Subcutaneous adipose tissue (tissue), 4 donors: ENCODE results near the gene WT1. TPM values are rescaled to one million over a fixed set of nuclear protein-coding genes. Genes with fewer than 3 reads are reported as not detected.

Experiments used
- CTCF ChIP-seq: fragments of 450-650 bp; IDR thresholded peaks from one replicate; pipeline ENCODE4 v1.5.1; 2016; ENCODE audit warnings: low read depth, mild to moderate bottlenecking, control low read depth, antibody characterized with exemption, moderate library complexity
- total RNA-seq, 4 donors: library from RNA; depleted of rRNA; stranded (reverse); fragments of >200 nt; gene quantifications; one replicate each; pipeline ENCODE4 v1.1.0, GENCODE V29; 2016

The WT1 gene
- total RNA-seq, 4 donors from 2014 or later: 0.82 TPM; not detected in 3

DNA sequence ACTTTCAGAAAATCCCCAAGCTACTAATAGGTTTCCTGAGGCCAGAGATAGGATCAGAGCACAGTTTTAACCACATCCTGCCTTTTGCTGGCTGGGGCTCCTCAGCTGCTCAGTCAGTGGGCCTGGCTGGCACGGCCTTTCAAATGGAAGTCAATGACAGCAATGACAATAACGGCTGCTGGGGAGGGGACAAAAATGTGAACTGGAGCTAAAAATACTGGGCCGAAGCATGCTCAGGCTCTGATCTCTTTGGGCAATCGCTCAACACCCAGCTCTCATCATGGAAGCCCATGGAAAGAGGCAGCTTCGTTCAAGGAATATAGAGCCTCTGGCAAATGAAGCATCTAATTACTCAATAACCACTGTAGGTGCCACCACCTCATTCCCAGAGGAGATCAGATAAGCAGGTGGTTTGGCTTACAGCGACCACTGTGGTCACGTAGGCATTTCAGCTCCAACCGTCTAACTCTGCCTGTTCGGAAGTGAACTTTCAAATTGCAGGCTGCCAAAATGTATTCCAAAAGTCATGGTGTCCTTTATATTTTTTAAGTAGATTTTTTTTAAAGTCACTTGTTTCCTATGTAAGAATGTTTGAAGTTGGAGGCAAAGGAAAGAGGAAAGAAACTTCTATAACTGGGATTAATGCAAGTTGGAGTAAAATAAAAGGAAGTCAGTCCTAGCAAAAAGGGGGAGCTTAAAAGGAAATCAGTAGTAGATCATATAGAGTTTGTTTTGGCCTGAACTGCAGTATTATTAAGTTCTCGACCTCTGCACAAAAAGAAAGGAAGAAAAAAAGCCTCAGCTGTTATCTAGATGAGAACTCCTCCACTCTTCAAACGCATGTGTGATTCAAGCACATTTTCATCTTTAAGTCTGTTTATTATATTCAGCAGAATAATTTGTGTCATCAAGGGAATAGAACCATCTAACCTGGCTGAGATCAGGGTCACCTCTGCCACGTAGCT lies 14.1 kb downstream of the WT1 start:
- TF ChIP-seq CTCF: no peak

GRCh38 chr11:32420139-32420538 lies 15.2 kb downstream of the WT1 start:
- no peak for TF ChIP-seq CTCF

DNA sequence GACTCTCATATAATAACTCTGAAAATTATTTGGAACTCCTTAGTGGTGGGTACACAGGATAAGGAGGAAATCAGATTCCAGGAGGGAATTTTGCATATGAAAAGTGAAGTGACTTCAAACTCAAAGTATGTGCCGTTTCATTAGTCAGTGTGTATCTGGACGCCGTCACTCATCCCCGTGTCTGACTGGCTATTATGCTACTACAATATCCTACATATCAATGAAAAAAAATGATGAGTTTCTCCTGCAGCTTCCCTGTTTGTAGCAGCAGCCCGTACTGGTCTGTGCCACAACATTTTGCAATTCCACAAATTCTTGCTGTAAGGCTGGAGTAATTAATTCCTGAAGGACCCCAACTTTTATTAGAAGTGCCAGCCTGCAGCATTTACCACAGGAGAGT lies 16.5 kb downstream of the WT1 start:
- no peak for TF ChIP-seq CTCF

DNA sequence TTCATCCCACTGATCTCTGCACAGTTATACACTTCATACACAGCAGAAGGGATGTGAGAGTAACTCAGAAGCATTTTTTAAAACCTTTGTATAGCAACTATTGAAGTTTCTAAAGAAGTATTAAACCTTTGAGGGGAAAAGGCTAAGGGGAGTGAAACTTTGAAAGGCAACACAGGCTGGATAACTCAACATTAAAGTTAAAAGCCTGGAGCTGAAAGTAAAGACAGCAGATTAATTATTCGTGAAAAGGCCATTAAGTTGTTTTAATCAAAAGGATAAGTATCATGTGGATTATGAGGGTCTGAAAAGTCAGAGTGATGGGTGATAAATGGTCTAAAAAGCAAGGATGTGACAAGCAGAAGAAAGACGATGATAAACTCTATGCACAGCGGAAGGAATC lies 17.5 kb downstream of the WT1 start:
- TF ChIP-seq CTCF: no peak

DNA sequence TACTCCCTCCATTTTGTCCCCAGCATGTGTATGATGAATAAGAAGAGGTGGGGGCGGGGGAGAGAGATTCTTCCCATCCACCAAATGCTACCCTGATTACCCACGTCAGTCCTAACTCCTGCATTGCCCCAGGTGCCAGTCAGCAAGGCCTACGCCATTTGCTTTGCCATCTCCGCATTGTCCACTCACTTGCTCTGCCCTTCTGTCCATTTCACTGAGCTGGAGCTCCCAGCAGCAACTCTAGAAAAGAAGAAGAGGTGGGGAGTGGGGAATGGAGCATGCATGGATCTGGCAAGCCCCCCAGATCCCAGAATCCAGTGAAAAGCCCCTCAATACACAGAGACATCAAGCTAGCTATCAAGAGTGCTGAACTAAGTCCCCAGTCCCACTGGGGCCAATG lies 19.0 kb downstream of the WT1 start:
- TF ChIP-seq CTCF: no peak

DNA sequence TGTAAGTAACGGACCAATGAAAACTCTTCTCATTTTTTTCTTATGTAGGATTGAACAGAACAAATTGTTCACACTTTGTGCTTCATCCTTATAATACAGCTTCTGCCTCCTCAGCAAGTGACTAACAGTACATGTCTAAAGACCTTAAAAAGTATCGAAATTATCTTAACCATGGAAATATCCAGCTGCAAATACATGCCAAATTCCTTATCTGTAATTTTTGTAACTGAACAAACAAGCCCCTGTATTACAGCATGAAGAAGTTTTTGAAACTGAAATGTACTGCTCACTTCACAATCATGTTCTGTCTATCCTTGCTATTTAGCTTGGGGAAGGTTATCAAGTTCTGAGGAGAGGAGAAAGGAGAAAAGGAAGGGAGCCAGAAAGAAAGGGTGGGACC lies 20.4 kb downstream of the WT1 start:
- TF ChIP-seq CTCF: no peak

DNA sequence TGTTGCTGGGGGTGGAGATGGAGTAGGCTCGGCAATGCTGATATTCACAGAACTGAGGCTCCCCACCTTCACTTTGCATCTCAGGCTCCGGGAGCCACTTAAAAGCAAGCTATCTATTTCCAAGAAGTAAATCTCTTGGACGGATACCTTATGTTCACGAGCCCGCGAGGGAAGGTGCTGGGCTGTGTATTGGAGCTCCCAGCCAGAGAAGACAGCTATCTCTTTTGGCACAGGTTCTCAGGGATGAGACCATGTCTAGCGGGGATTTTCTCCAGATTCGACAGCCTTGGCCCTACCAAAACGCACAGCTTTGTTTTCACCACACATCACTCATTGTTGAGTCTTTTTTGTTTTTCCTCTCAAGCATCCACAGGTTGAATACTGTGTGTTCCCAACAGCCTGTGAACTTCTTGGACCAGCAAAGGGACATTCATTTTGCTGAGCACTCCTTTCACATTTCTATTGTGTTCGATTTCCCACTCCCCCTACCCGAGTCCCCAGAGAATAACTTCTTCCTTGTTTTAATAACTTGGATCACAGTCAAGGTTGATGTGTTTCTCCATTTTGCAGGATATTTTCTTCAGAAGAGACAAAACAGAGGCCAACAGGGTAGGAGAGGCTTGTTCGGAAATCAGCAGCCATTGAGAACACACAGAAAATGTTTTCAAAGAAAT lies 23.3 kb downstream of the WT1 start:
- TF ChIP-seq CTCF: no peak
